ENCODE data around the gene SDHD. TPM values are rescaled to one million over a fixed set of nuclear protein-coding genes. Genes with fewer than 3 reads are reported as not detected.

The SDHD gene
- total RNA-seq, 2 experiments from 2014 or later: 24.8 to 29.4 TPM

GRCh38 chr11:112143597-112143996, 56.9 kb downstream of the SDHD start:
- Histone ChIP-seq H3K27ac (ENCODE audit: low read depth in 1 of 2, low read length in 2 of 2) (no peak overlapping the region), H3K4me3 (ENCODE audit: low read length) (no peak overlapping the region), H3K4me1 (ENCODE audit: insufficient read depth, low read length) (no peaks in the 10 kb centered on the region), H3K36me3 (ENCODE audit: insufficient read depth, low read length) (no peaks in the 10 kb centered on the region), H3K27me3 (ENCODE audit: control insufficient read depth in 1 of 2, insufficient read depth in 2 of 2, low read length in 2 of 2) (no peaks in the 10 kb centered on the region), H3K9me3 (ENCODE audit: control insufficient read depth in 1 of 2, insufficient read depth in 1 of 2, low read length in 2 of 2) (peaks cover 4 to 5% of the 10 kb centered on the region in 2 experiments)
- no peak overlapping the region for H3K27ac Mint-ChIP-seq
- TF ChIP-seq CTCF (IDR thresholded peaks at IDR 0.05): no peak
- no peaks in the 10 kb centered on the region for H3K4me1 Mint-ChIP-seq (ENCODE audit: low read depth)
- no peak overlapping the region for H3K4me3 Mint-ChIP-seq
- H3K9me3 Mint-ChIP-seq: peaks cover 3% of the 10 kb centered on the region
- no peak for DNase-seq
- CTCF ChIA-PET: no interaction called here
- peaks cover 13% of the 10 kb centered on the region for H3K36me3 Mint-ChIP-seq (ENCODE audit: low read depth)
- no peak for ATAC-seq (ENCODE audit: poor library complexity)
- no peaks in the 10 kb centered on the region for H3K27me3 Mint-ChIP-seq
- intact Hi-C loops (cut with DNase I, micrococcal nuclease): no loop called here
- POLR2A ChIA-PET: interaction anchor here (0.6 kb wide), 1 partner anchor 1092 kb away, joined by 3 read pairs; no protein-coding TSS in a partner anchor

Other genes with a start within 250 kb of the SDHD start
- gene ALG9, start 215.3 kb upstream of the SDHD start, total RNA-seq: 10 to 100 TPM; 31.1 to 33.4 TPM
- 1 to 10 TPM; 3.4 to 3.9 TPM for gene FDXACB1, start 207.7 kb upstream of the SDHD start, total RNA-seq
- gene CFAP68, start 207.3 kb upstream of the SDHD start, total RNA-seq: 10 to 100 TPM; 18.7 to 21.0 TPM
- not detected for gene CRYAB, start 175.1 kb upstream of the SDHD start, total RNA-seq
- gene HSPB2, start 174.1 kb upstream of the SDHD start, total RNA-seq: not detected
- gene C11orf52, start 168.0 kb upstream of the SDHD start, total RNA-seq: not detected
- gene DIXDC1, start 149.5 kb upstream of the SDHD start, total RNA-seq: under 1 TPM; 0.78 to 0.85 TPM
- 10 to 100 TPM; 10.7 to 10.8 TPM for gene DLAT, start 61.5 kb upstream of the SDHD start, total RNA-seq
- not detected for gene PIH1D2, start 12.9 kb upstream of the SDHD start, total RNA-seq
- 10 to 100 TPM; 14.8 to 16.0 TPM for gene NKAPD1, start 12.6 kb upstream of the SDHD start, total RNA-seq
- 10 to 100 TPM in 1 of 2 experiments, 1 to 10 TPM in 1; 9.1 to 10.5 TPM for gene TIMM8B, start 117 bp upstream of the SDHD start, total RNA-seq
- gene IL18, start 77.2 kb downstream of the SDHD start, total RNA-seq: under 1 TPM in 1 of 2 experiments, not detected in 1; 0.27 TPM
- gene TEX12, start 80.5 kb downstream of the SDHD start, total RNA-seq: under 1 TPM; 0.39 to 0.82 TPM
- gene BCO2, start 88.6 kb downstream of the SDHD start, total RNA-seq: 1 to 10 TPM; 1.1 to 1.5 TPM
- gene PTS, start 139.6 kb downstream of the SDHD start, total RNA-seq: 10 to 100 TPM; 82.9 to 86.2 TPM
- gene PLET1, start 174.0 kb downstream of the SDHD start, total RNA-seq: not detected